HCT116 (cell line): Measurements from ENCODE around the gene DERL3. TPM values are rescaled to one million over a fixed set of nuclear protein-coding genes. Genes with fewer than 3 reads are reported as not detected.

Experiments
- ATAC-seq: fragments of 200-7000 bp; cut with Tn5 transposase; 2 replicates; pipeline ENCODE4 v1.9.1; 2020; ENCODE audit warnings: mild to moderate bottlenecking, moderate library complexity
- BruUV-seq: library from RNA; stranded (reverse); fragments of 400-500 nt; replicated peaks from 2 replicates; lab custom pipeline; 2021; lab: Mats Ljungman, UMichigan
- CTCF ChIA-PET: fragments of 300-600 bp; sonication (Branson Sonifier 250); formaldehyde crosslinking; loops from one replicate; lab custom pipeline; 2021; ENCODE audit warnings: antibody characterized with exemption; lab: Charles Lee
- POLR2A ChIA-PET: fragments of 300-600, 350-600 bp; sonication (Branson Sonifier 250); formaldehyde crosslinking; loops from one replicate; lab custom pipeline; 2021; ENCODE audit warnings: antibody characterized with exemption; lab: Charles Lee
- RAD21 ChIA-PET, 2 experiments: fragments of 300-600 bp; sonication (Branson Sonifier 250); formaldehyde crosslinking; loops; one replicate each; lab custom pipeline; 2023; ENCODE audit warnings: low total read pairs in 2 of 2; ENCODE audit not compliant: uncharacterized antibody in 2 of 2, unreplicated experiment in 2 of 2, low non-redundant PET in 1 of 2; lab: Charles Lee
- DNase-seq: peaks from one replicate; pipeline ENCODE4 v3.0.0-alpha.2; 2010; ENCODE audit warnings: low read depth, low spot score
- H2AFZ ChIP-seq: fragments of 200-600 bp; shearing (Covaris generic), sonication (generic); 2 replicates; pipeline ENCODE4 v1.6.1; 2017; ENCODE audit warnings: low read depth, mixed run types, mixed read lengths, antibody characterized with exemption, low read length; ENCODE audit not compliant: poor library complexity, severe bottlenecking
- H3K27ac ChIP-seq: 2 replicates; pipeline ENCODE4 v1.5.1; 2012; ENCODE audit warnings: low read depth, low read length
- H3K27me3 ChIP-seq: fragments of 200-600 bp; sonication (generic); 2 replicates; pipeline ENCODE4 v1.6.1; 2016; ENCODE audit warnings: mixed run types, low read length, mixed read lengths; ENCODE audit not compliant: insufficient read depth
- H3K36me3 ChIP-seq, 2 experiments: fragments of 200-500 bp in 1 of 2; fragments of 200-600 bp in 1 of 2; sonication (Bioruptor generic) in 1 of 2; sonication (generic) in 1 of 2; 2 replicates each; pipeline versions ENCODE4 v1.5.1 to v1.6.1; 2014 to 2016; ENCODE audit warnings: low read length in 2 of 2, inconsistent platforms in 1 of 2, mixed read lengths in 1 of 2, mixed run types in 1 of 2; ENCODE audit not compliant: insufficient read depth in 2 of 2, control insufficient read depth in 1 of 2
- H3K4me1 ChIP-seq, 2 experiments: fragments of 200-600 bp in 1 of 2; sonication (generic) in 1 of 2; 2 replicates each; pipeline versions ENCODE4 v1.5.1 to v1.6.1; 2012 to 2017; ENCODE audit warnings: low read length in 2 of 2, inconsistent platforms in 1 of 2, mild to moderate bottlenecking in 1 of 2, mixed read lengths in 1 of 2, mixed run types in 1 of 2, moderate library complexity in 1 of 2; ENCODE audit not compliant: insufficient read depth in 2 of 2, control insufficient read depth in 1 of 2
- H3K4me2 ChIP-seq: fragments of 200-600 bp; sonication (generic); 2 replicates; pipeline ENCODE4 v1.6.1; 2017; ENCODE audit warnings: mixed run types, low read length, mixed read lengths
- H3K4me3 ChIP-seq, 2 experiments: fragments of 200-600 bp in 1 of 2; sonication (generic) in 1 of 2; replicated peaks in 1 of 2; 2 replicates each; pipeline ENCODE4 v1.5.1; 2011 to 2016; ENCODE audit warnings: low read length in 2 of 2, control low read depth in 1 of 2, low read depth in 1 of 2, mild to moderate bottlenecking in 1 of 2, mixed read lengths in 1 of 2, mixed run types in 1 of 2
- H3K79me2 ChIP-seq: fragments of 200-600 bp; sonication (generic); 2 replicates; pipeline ENCODE4 v1.6.1; 2017; ENCODE audit warnings: mild to moderate bottlenecking, mixed run types, low read length, moderate library complexity, mixed read lengths; ENCODE audit not compliant: insufficient read depth
- H3K9ac ChIP-seq: fragments of 200-600 bp; sonication (generic); 2 replicates; pipeline ENCODE4 v1.6.1; 2016; ENCODE audit warnings: low read length, mixed read lengths
- H3K9me2 ChIP-seq: fragments of 200-600 bp; sonication (generic), shearing (Covaris generic); 2 replicates; pipeline ENCODE4 v1.6.1; 2017; ENCODE audit warnings: mixed run types, mild to moderate bottlenecking, moderate library complexity; ENCODE audit not compliant: insufficient read depth
- H3K9me3 ChIP-seq, 2 experiments: fragments of 200-500 bp in 1 of 2; fragments of 200-600 bp in 1 of 2; sonication (Bioruptor generic) in 1 of 2; sonication (generic) in 1 of 2; 2 replicates each; pipeline ENCODE4 v1.6.1; 2014 to 2017; ENCODE audit warnings: low read length in 2 of 2, mixed read lengths in 2 of 2, inconsistent platforms in 1 of 2, low read depth in 1 of 2, mild to moderate bottlenecking in 1 of 2, mixed run types in 1 of 2, moderate library complexity in 1 of 2; ENCODE audit not compliant: control insufficient read depth in 1 of 2, insufficient read depth in 1 of 2
- H4K20me1 ChIP-seq: fragments of 200-600 bp; sonication (generic), shearing (Covaris generic); 2 replicates; pipeline ENCODE4 v1.6.1; 2017; ENCODE audit warnings: mixed run types, mild to moderate bottlenecking, moderate library complexity; ENCODE audit not compliant: insufficient read depth
- CEBPB ChIP-seq: IDR thresholded peaks from 2 replicates; pipeline ENCODE4 v1.6.1; 2012; ENCODE audit warnings: low read depth
- EZH2 ChIP-seq: fragments of 200-600 bp; sonication (generic); IDR thresholded peaks from 2 replicates; pipeline ENCODE4 v1.6.1; 2017; ENCODE audit warnings: antibody characterized with exemption, mixed run types
- EZH2phosphoT487 ChIP-seq: fragments of 200-600 bp; IDR thresholded peaks from 2 replicates; pipeline ENCODE4 v1.6.1; 2018; ENCODE audit warnings: antibody characterized with exemption, borderline replicate concordance
- FOSL1 ChIP-seq: IDR thresholded peaks from 2 replicates; pipeline ENCODE4 v1.6.1; 2012; ENCODE audit warnings: low read depth
- JUND ChIP-seq: IDR thresholded peaks from 2 replicates; pipeline ENCODE4 v1.6.1; 2012
- POLR2A ChIP-seq: IDR thresholded peaks from 2 replicates; pipeline ENCODE4 v1.7.0; 2011; ENCODE audit warnings: borderline replicate concordance; ENCODE audit not compliant: insufficient read depth, insufficient read length; ENCODE audit errors: extremely low read depth
- POLR2AphosphoS5 ChIP-seq: IDR thresholded peaks from 2 replicates; pipeline ENCODE4 v1.6.1; 2011; ENCODE audit warnings: mild to moderate bottlenecking, low read depth, low read length, moderate library complexity
- RAD21 ChIP-seq: IDR thresholded peaks from 2 replicates; pipeline ENCODE4 v1.6.1; 2012; ENCODE audit warnings: low read depth, mild to moderate bottlenecking
- SIN3A ChIP-seq: IDR thresholded peaks from 2 replicates; pipeline ENCODE4 v1.6.1; 2012; ENCODE audit warnings: low read depth
- SP1 ChIP-seq: IDR thresholded peaks from 2 replicates; pipeline ENCODE4 v1.6.1; 2012; ENCODE audit warnings: low read depth
- SRF ChIP-seq: IDR thresholded peaks from 2 replicates; pipeline ENCODE4 v1.6.1; 2012; ENCODE audit warnings: low read depth
- ZBTB33 ChIP-seq: IDR thresholded peaks from 2 replicates; pipeline ENCODE4 v1.6.1; 2011; ENCODE audit warnings: mild to moderate bottlenecking, low read length, moderate library complexity; ENCODE audit not compliant: insufficient replicate concordance; ENCODE audit errors: extremely low read depth
- ZFX ChIP-seq: fragments of 450-650 bp; IDR thresholded peaks from 2 replicates; pipeline ENCODE4 v1.6.1; 2017
- ZNF274 ChIP-seq: fragments of 200-500 bp; sonication (Bioruptor generic); IDR thresholded peaks from 2 replicates; pipeline ENCODE4 v1.6.1; 2014; ENCODE audit warnings: mild to moderate bottlenecking, low read depth, low read length, inconsistent platforms
- intact Hi-C: fragments of 100-400 bp; cut with micrococcal nuclease; formaldehyde crosslinking; loops from 2 replicates; pipeline ENCODE4 v1.10.0; 2022
- total RNA-seq: library from RNA; stranded (reverse); gene quantifications from one replicate; pipeline ENCODE4 v1.2.1, GENCODE V29; 2021; ENCODE audit not compliant: unreplicated experiment
- TF ChIP-seq, protein P1 (sequence below): IDR thresholded peaks from 2 replicates; pipeline ENCODE4 v1.6.1; 2012
- TF ChIP-seq, protein P2 (sequence below): IDR thresholded peaks from 2 replicates; pipeline ENCODE4 v1.6.1; 2012; ENCODE audit warnings: low read depth
- TF ChIP-seq, protein P3 (sequence below), 3 experiments: fragments of 200-600 bp in 1 of 3; sonication (generic) in 1 of 3; IDR thresholded peaks in 2 of 3; conservative IDR thresholded peaks in 1 of 3; 2 replicates each; pipeline ENCODE4 v1.5.1; 2012 to 2017; ENCODE audit warnings: low read depth in 2 of 3, low read length in 2 of 3, antibody characterized with exemption in 1 of 3, borderline replicate concordance in 1 of 3, control low read depth in 1 of 3, mild to moderate bottlenecking in 1 of 3, mixed read lengths in 1 of 3, mixed run types in 1 of 3, moderate library complexity in 1 of 3; ENCODE audit not compliant: insufficient read depth in 1 of 3
- TF ChIP-seq, protein P4 (sequence below): IDR thresholded peaks from 2 replicates; pipeline ENCODE4 v1.6.1; 2012

Gene DERL3
- total RNA-seq, 1 experiment from 2014 or later = not detected

GRCh38 chr22:23822101-23822671 lies 16.6 kb downstream of the DERL3 start:
- DNase-seq (no peak), ATAC-seq (no peak)
- no peak overlapping the region for H2AFZ ChIP-seq
- CTCF ChIA-PET = interaction anchor here (1.0 kb wide), 1 partner anchor 28 kb away, joined by 3 read pairs; no protein-coding TSS in a partner anchor
- no peak overlapping the region for H3K27ac ChIP-seq
- H4K20me1 ChIP-seq = no peaks in the 10 kb centered on the region
- no peaks in the 10 kb centered on the region for H3K9me2 ChIP-seq
- no peaks in the 10 kb centered on the region for H3K79me2 ChIP-seq
- no peaks in the 10 kb centered on the region for H3K27me3 ChIP-seq
- no peaks in the 10 kb centered on the region for H3K4me1 ChIP-seq
- no peak overlapping the region for H3K4me3 ChIP-seq
- no peak overlapping the region for H3K4me2 ChIP-seq
- POLR2A ChIA-PET = no interaction called here
- TF ChIP-seq ZBTB33 (no peak), ZFX (no peak), SIN3A (no peak), EZH2 (no peak), EZH2phosphoT487 (no peak), SP1 (no peak), JUND (no peak), POLR2A (no peak), RAD21 (no peak), CEBPB (no peak), SRF (no peak), FOSL1 (no peak), ZNF274 (no peak), POLR2AphosphoS5 (no peak)
- TF ChIP-seq, protein P1, sequence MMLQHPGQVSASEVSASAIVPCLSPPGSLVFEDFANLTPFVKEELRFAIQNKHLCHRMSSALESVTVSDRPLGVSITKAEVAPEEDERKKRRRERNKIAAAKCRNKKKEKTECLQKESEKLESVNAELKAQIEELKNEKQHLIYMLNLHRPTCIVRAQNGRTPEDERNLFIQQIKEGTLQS = no peak
- TF ChIP-seq, protein P2, sequence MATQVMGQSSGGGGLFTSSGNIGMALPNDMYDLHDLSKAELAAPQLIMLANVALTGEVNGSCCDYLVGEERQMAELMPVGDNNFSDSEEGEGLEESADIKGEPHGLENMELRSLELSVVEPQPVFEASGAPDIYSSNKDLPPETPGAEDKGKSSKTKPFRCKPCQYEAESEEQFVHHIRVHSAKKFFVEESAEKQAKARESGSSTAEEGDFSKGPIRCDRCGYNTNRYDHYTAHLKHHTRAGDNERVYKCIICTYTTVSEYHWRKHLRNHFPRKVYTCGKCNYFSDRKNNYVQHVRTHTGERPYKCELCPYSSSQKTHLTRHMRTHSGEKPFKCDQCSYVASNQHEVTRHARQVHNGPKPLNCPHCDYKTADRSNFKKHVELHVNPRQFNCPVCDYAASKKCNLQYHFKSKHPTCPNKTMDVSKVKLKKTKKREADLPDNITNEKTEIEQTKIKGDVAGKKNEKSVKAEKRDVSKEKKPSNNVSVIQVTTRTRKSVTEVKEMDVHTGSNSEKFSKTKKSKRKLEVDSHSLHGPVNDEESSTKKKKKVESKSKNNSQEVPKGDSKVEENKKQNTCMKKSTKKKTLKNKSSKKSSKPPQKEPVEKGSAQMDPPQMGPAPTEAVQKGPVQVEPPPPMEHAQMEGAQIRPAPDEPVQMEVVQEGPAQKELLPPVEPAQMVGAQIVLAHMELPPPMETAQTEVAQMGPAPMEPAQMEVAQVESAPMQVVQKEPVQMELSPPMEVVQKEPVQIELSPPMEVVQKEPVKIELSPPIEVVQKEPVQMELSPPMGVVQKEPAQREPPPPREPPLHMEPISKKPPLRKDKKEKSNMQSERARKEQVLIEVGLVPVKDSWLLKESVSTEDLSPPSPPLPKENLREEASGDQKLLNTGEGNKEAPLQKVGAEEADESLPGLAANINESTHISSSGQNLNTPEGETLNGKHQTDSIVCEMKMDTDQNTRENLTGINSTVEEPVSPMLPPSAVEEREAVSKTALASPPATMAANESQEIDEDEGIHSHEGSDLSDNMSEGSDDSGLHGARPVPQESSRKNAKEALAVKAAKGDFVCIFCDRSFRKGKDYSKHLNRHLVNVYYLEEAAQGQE = no peak
- TF ChIP-seq, protein P3, sequence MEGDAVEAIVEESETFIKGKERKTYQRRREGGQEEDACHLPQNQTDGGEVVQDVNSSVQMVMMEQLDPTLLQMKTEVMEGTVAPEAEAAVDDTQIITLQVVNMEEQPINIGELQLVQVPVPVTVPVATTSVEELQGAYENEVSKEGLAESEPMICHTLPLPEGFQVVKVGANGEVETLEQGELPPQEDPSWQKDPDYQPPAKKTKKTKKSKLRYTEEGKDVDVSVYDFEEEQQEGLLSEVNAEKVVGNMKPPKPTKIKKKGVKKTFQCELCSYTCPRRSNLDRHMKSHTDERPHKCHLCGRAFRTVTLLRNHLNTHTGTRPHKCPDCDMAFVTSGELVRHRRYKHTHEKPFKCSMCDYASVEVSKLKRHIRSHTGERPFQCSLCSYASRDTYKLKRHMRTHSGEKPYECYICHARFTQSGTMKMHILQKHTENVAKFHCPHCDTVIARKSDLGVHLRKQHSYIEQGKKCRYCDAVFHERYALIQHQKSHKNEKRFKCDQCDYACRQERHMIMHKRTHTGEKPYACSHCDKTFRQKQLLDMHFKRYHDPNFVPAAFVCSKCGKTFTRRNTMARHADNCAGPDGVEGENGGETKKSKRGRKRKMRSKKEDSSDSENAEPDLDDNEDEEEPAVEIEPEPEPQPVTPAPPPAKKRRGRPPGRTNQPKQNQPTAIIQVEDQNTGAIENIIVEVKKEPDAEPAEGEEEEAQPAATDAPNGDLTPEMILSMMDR (IDR thresholded peaks at IDR 0.05 in 2 of 3, conservative IDR thresholded peaks at IDR 0.05 in 1 of 3; ENCODE audit: borderline replicate concordance in 1 of 3, insufficient read depth in 1 of 3, low read depth in 2 of 3, low read length in 2 of 3) = no peak
- TF ChIP-seq, protein P4, sequence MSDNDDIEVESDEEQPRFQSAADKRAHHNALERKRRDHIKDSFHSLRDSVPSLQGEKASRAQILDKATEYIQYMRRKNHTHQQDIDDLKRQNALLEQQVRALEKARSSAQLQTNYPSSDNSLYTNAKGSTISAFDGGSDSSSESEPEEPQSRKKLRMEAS = no peak
- H3K36me3 ChIP-seq = peaks cover 19 to 33% of the 10 kb centered on the region in 2 experiments; a peak in 3 of 4 replicates
- BruUV-seq = no TSS peak
- no peaks in the 10 kb centered on the region for H3K9me3 ChIP-seq
- no peak overlapping the region for H3K9ac ChIP-seq
- RAD21 ChIA-PET = no interaction called here
- intact Hi-C loops = no loop called here
